Measurements from ENCODE around the gene CDHR2. TPM values are rescaled to one million over a fixed set of nuclear protein-coding genes. Genes with fewer than 3 reads are reported as not detected.

CDHR2 gene
- total and polyA plus RNA-seq, 9 donors, result 0.04 to 8.9 (median 0.18) TPM

Other genes starting within 250 kb of the CDHR2 start
- gene KIAA1191, start 187.6 kb upstream of the CDHR2 start, total RNA-seq, result 35.0 TPM
- 10 to 100 TPM; 59.9 to 74.6 (median 63.0) TPM for gene KIAA1191, start 187.6 kb upstream of the CDHR2 start, polyA plus RNA-seq (ENCODE audit: insufficient read depth in 1 of 8, insufficient read length in 8 of 8, low replicate concordance in 1 of 8)
- gene ARL10, start 183.9 kb upstream of the CDHR2 start, total RNA-seq, result 9.1 TPM
- gene ARL10, start 183.9 kb upstream of the CDHR2 start, polyA plus RNA-seq (ENCODE audit: insufficient read depth in 1 of 8, insufficient read length in 8 of 8, low replicate concordance in 1 of 8), result 10 to 100 TPM in 4 of 8 donors, 1 to 10 TPM in 4; 7.9 to 12.5 (median 9.9) TPM
- gene NOP16, start 160.7 kb upstream of the CDHR2 start, total RNA-seq, result 11.5 TPM
- gene NOP16, start 160.7 kb upstream of the CDHR2 start, polyA plus RNA-seq (ENCODE audit: insufficient read depth in 1 of 8, insufficient read length in 8 of 8, low replicate concordance in 1 of 8), result 10 to 100 TPM; 27.7 to 37.2 (median 32.5) TPM
- 151 TPM for gene HIGD2A, start 160.6 kb upstream of the CDHR2 start, total RNA-seq
- 100 to 1,000 TPM; 145 to 220 (median 181) TPM for gene HIGD2A, start 160.6 kb upstream of the CDHR2 start, polyA plus RNA-seq (ENCODE audit: insufficient read depth in 1 of 8, insufficient read length in 8 of 8, low replicate concordance in 1 of 8)
- gene CLTB, start 132.8 kb upstream of the CDHR2 start, total RNA-seq, result 54.1 TPM
- 10 to 100 TPM; 50.0 to 65.8 (median 58.7) TPM for gene CLTB, start 132.8 kb upstream of the CDHR2 start, polyA plus RNA-seq (ENCODE audit: insufficient read depth in 1 of 8, insufficient read length in 8 of 8, low replicate concordance in 1 of 8)
- gene FAF2, start 101.0 kb upstream of the CDHR2 start, total RNA-seq, result 22.9 TPM
- gene FAF2, start 101.0 kb upstream of the CDHR2 start, polyA plus RNA-seq (ENCODE audit: insufficient read depth in 1 of 8, insufficient read length in 8 of 8, low replicate concordance in 1 of 8), result 10 to 100 TPM; 22.6 to 33.0 (median 27.3) TPM
- gene RNF44, start 11.9 kb upstream of the CDHR2 start, total RNA-seq, result 9.1 TPM
- 10 to 100 TPM; 20.5 to 39.5 (median 33.0) TPM for gene RNF44, start 11.9 kb upstream of the CDHR2 start, polyA plus RNA-seq (ENCODE audit: insufficient read depth in 1 of 8, insufficient read length in 8 of 8, low replicate concordance in 1 of 8)
- gene GPRIN1, start 60.8 kb downstream of the CDHR2 start, total RNA-seq, result 0.49 TPM
- gene GPRIN1, start 60.8 kb downstream of the CDHR2 start, polyA plus RNA-seq (ENCODE audit: insufficient read depth in 1 of 8, insufficient read length in 8 of 8, low replicate concordance in 1 of 8), result 1 to 10 TPM in 1 of 8 donors, under 1 TPM in 7; 0.51 to 2.8 (median 0.77) TPM
- gene SNCB, start 81.2 kb downstream of the CDHR2 start, total RNA-seq, result not detected
- gene SNCB, start 81.2 kb downstream of the CDHR2 start, polyA plus RNA-seq (ENCODE audit: insufficient read depth in 1 of 8, insufficient read length in 8 of 8, low replicate concordance in 1 of 8), result under 1 TPM in 1 of 8 donors, not detected in 7; 0.14 TPM
- gene EIF4E1B, start 81.3 kb downstream of the CDHR2 start, total RNA-seq, result not detected
- not detected for gene EIF4E1B, start 81.3 kb downstream of the CDHR2 start, polyA plus RNA-seq (ENCODE audit: insufficient read depth in 1 of 8, insufficient read length in 8 of 8, low replicate concordance in 1 of 8)
- 15.5 TPM for gene TSPAN17, start 98.1 kb downstream of the CDHR2 start, total RNA-seq
- gene TSPAN17, start 98.1 kb downstream of the CDHR2 start, polyA plus RNA-seq (ENCODE audit: insufficient read depth in 1 of 8, insufficient read length in 8 of 8, low replicate concordance in 1 of 8), result 10 to 100 TPM; 23.7 to 35.6 (median 27.0) TPM